Activated naive CD4-positive, alpha-beta T cell treated with anti-CD3 and anti-CD28 coated beads, Interleukin-2, amount 50 U/mL, for 72 hours (primary cell): ENCODE results near the gene UBTD1. TPM values are rescaled to one million over a fixed set of nuclear protein-coding genes. Genes with fewer than 3 reads are reported as not detected.

Source experiments
- ATAC-seq, 2 donors: fragments of 150-1000 bp; cut with Tn5 transposase; 2 replicates each; pipeline ENCODE4 v1.10.0; 2021; ENCODE audit warnings: mild to moderate bottlenecking in 2 of 2, moderate library complexity in 2 of 2
- DNase-seq, 2 donors: peaks; one replicate each; pipeline ENCODE4 v3.0.0; 2021 to 2022; ENCODE audit warnings: low spot score in 2 of 2
- H3K27ac Mint-ChIP-seq, 2 donors: one replicate each; pipeline ENCODE4 v1.8.0; 2022; ENCODE audit warnings: mild to moderate bottlenecking in 2 of 2, mixed read lengths in 2 of 2
- H3K36me3 Mint-ChIP-seq, 2 donors: one replicate each; pipeline ENCODE4 v1.8.0; 2022; ENCODE audit warnings: mixed read lengths in 2 of 2
- H3K9me3 Mint-ChIP-seq, 2 donors: one replicate each; pipeline ENCODE4 v1.8.0; 2022; ENCODE audit warnings: mixed read lengths in 2 of 2
- total RNA-seq, 2 donors: library from RNA; stranded (reverse); gene quantifications; one replicate each; pipeline ENCODE4 v1.2.3, GENCODE V29; 2022

UBTD1 gene
- total RNA-seq, 2 donors from 2014 or later = 1.9 to 3.5 TPM

GRCh38 chr10:97502916-97503315, 4.2 kb downstream of the UBTD1 start:
- H3K27ac Mint-ChIP-seq = no peak overlapping the region
- no peak for ATAC-seq
- H3K36me3 Mint-ChIP-seq = peaks cover 3 to 5% of the 10 kb centered on the region in 2 donors
- H3K9me3 Mint-ChIP-seq = no peaks in the 10 kb centered on the region
- DNase-seq = no peak

DNA sequence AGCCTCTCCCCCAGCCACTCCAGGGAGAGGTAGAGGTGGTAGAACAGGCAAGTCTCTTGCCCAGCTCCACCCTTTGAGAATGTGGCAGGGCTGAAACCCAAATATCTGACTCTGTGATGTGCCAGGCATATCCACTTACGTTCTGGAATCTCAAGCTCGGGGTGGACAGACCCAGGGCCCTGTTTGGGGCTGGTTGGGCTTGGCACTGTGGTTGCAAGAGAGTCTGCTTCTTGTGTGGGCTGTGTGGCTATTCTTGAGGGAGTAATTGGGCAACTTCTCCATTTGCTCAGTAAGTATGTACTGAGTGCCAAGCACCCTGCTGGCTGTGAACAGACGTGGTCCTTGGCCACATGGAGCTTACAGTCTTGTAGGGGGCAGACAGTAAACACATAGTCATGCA, 4.7 kb downstream of the UBTD1 start:
- no peaks in the 10 kb centered on the region for H3K9me3 Mint-ChIP-seq
- ATAC-seq = no peak
- H3K36me3 Mint-ChIP-seq = no peaks in the 10 kb centered on the region
- no peak for DNase-seq
- H3K27ac Mint-ChIP-seq = no peak overlapping the region

DNA sequence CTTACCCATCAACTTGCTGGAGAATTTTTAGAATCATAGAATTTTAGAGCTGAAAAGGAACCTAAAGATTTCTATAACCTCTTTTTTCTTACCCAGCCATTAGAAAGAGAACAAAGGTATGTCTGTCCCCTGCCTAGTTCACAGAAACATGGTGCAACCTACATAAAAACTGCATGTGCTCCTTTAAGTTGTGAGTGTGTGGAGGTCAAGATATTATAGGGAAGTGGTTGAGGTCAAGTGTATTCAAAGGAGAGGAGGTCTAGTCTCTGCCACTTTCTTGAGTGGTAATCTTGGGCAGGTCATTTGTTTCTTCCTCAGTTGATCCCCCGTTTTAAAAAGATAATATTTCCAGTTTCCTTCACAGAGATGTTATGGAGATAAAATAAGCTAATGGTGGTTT, 6.4 kb downstream of the UBTD1 start:
- Mint-ChIP-seq H3K27ac (no peak overlapping the region), H3K9me3 (no peaks in the 10 kb centered on the region), H3K36me3 (no peaks in the 10 kb centered on the region)
- DNase-seq (no peak), ATAC-seq (no peak)

- ATAC-seq = peak; percentile 72 to 85
- no peak overlapping the region for H3K27ac Mint-ChIP-seq
- DNase-seq = no peak
- H3K9me3 Mint-ChIP-seq = no peaks in the 10 kb centered on the region
- H3K36me3 Mint-ChIP-seq = no peaks in the 10 kb centered on the region
These were observed 7.7 kb downstream of the UBTD1 start for GRCh38 chr10:97506199-97506991.

DNA sequence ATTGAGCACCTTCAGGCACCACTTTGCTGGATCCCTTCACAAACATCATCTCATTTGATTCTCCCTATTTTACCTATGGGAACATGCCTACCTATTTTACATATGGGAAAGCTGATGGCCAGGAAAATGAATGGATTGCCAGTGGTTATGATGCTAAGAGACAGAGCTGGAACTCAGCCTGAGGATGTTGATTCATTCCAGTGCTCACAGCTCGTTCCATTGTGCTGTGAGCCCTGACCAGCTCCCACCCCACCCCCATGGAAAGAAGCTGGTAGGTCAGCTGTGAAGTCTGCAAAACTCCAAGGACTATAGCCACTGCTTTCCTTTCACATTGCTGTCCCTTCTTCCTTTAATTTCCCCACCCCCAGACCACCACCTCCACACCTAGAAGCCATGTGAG, 9.6 kb downstream of the UBTD1 start:
- DNase-seq (no peak), ATAC-seq (no peak)
- Mint-ChIP-seq H3K36me3 (no peaks in the 10 kb centered on the region), H3K27ac (no peak overlapping the region), H3K9me3 (no peaks in the 10 kb centered on the region)

- DNase-seq = no peak
- Mint-ChIP-seq H3K36me3 (no peaks in the 10 kb centered on the region), H3K27ac (no peak overlapping the region), H3K9me3 (no peaks in the 10 kb centered on the region)
- no peak for ATAC-seq
These were observed 10.5 kb downstream of the UBTD1 start for GRCh38 chr10:97509120-97509680.

DNA sequence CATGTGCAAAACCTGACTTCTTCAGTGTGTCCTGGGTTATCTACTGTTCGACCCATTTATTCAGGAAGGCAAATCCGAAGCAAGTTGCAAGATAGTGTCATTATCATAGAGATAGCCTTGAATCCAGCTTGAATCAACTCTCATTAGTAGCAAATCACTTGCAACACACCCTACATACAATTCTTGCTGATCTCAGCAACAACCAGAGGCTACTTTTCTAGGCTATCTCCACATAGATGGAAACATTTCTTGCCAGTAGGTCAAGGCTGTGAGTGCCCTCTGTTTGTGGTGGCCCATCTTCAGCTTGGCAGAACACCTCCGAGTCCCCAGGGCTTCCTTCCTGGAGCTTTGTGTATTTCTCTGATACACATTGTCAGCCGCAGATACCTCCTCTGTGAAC, 12.0 kb downstream of the UBTD1 start:
- no peak overlapping the region for H3K27ac Mint-ChIP-seq
- no peak for DNase-seq
- no peak for ATAC-seq
- H3K9me3 Mint-ChIP-seq = no peaks in the 10 kb centered on the region
- H3K36me3 Mint-ChIP-seq = no peaks in the 10 kb centered on the region

DNA sequence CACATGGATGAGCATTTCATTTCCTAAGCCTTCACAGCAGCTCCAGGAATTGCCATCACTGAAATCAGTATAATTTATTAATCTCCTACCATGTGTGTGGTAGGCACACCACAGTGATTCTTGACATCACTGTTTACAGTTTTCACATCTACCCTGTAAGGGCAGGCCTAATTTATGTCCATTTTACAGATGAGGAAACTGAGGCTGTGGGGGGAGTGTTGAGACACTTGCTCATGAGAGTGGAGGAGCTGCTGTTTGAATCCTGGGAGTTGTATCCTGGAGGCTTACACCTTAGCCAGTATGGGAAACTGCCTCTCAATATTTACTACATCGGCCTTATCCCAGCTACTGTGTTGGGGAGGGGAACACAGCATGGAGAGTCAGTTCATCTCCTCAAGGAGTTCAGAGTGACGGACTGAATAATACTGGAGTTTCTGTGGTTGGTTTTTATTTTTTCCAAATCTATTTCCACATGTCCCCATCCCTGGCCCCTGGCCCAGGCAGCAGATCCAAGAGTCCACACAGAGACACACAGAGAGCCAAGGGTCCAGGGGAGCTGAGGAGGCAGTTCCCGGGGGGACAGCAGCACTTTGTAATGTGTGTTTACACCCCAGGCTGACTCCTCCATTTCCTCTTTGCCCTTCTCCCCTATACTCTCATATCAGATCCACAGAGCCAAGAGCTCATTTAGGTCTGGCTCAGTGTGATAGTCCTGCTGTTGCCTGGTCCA, 13.2 kb downstream of the UBTD1 start:
- Mint-ChIP-seq H3K27ac (no peak overlapping the region), H3K9me3 (no peaks in the 10 kb centered on the region), H3K36me3 (no peaks in the 10 kb centered on the region)
- DNase-seq (no peak), ATAC-seq (no peak)

DNA sequence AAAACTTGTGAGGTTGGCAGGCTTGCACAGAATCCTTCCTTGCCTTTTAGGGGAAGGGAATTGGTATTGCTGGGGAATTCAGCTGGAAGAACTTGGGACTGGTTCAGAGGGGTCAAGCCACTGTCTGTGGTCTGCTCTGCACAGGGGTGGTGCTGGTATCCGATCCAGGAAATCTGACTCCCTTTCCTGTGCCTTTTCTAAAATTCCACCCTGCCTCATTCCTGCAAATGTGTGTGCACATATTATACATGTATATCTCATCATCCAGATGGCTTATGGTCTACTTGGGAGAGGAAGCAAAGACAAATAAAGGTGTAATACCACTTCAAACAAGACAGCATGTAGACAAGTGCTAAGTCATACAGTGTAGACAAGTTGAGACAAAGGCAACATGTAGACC, 14.3 kb downstream of the UBTD1 start:
- DNase-seq (no peak), ATAC-seq (no peak)
- Mint-ChIP-seq H3K36me3 (no peaks in the 10 kb centered on the region), H3K9me3 (no peaks in the 10 kb centered on the region), H3K27ac (no peak overlapping the region)

DNA sequence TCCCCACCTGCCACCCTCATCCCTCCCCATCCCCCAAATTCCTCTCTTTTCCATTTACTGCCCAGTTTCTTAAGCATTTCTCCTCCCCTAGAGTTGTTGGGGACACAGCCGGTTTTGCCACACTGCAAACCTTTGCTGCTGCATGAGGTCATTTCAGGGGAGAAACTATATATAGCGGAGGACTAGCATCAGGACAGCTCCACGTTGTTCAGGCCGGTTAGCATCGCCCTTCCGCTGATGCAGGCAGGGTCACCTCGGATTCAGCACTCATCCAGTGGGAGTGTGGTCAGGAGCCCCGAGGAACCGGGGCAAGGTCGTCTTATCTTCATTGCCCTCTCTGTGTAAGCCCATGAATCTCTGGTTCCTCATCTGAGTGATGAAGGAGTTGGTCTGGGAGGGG, 15.6 kb downstream of the UBTD1 start:
- ATAC-seq (no peak), DNase-seq (no peak)
- no peaks in the 10 kb centered on the region for H3K36me3 Mint-ChIP-seq
- no peaks in the 10 kb centered on the region for H3K9me3 Mint-ChIP-seq
- no peak overlapping the region for H3K27ac Mint-ChIP-seq

- no peak for ATAC-seq
- DNase-seq = no peak
- H3K36me3 Mint-ChIP-seq = no peaks in the 10 kb centered on the region
- no peak overlapping the region for H3K27ac Mint-ChIP-seq
- no peaks in the 10 kb centered on the region for H3K9me3 Mint-ChIP-seq
These were observed 16.7 kb downstream of the UBTD1 start for GRCh38 chr10:97515271-97515978.

DNA sequence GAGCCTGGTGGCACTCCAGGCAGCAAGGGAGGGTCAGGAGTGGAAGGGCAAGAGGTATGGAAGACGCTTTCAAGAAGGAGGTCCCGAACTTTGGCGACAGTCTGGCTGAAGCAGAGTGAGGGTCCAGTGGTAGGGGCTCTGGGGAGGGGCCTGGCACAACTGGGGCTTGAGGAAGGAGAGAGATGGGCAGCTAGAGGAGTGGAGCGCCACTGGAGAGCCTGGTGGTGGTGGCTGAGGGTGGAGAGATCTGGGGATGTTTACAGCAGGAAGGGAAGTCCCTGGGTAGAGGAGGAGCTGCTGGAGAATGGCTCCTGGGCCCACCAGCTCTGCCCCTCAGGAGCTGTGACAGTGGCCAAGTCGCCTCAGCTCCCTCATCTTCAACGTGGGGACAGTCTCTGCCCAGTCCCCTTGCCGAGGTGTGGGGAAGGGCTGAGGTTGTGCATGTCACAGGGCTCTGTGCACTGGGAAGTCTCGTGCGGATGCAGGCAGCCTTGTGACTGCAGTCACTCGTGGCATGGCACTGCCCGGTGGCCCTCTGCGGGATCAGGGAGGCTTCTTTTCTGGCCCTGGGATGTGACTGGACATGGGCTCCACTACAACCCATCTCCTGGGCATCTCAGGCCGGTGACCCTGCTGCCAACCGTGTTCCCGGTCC, 18.5 kb downstream of the UBTD1 start:
- Mint-ChIP-seq H3K9me3 (no peaks in the 10 kb centered on the region), H3K36me3 (no peaks in the 10 kb centered on the region), H3K27ac (peak overlapping the region in 1 of 2 donors; percentile 82)
- DNase-seq = no peak
- no peak for ATAC-seq

DNA sequence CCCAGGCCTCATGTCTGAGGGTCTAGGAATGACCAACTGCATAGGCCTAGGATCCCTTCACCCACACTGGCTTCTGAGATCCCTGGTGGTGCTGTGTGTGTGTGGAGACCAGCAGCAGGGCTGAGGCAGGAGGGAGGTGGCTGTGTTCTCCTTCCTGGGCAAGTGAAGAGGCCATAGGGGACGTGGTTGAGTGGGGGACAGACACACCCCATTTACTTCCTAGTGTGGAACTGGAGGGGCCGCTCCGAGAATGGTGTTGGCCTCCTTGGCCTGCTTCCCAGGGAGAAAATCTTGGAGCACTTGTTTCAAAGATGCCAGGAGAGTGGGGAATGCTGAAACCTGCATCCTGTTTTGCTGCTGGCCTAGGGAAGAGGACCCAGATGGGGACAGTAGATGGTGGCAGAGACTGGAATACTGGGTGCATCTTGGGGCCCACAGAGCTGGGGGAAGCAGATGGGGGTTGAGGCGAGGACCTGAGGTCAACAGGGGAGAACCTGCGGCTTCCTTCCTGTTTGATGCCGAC, 19.1 kb downstream of the UBTD1 start:
- DNase-seq = no peak
- H3K36me3 Mint-ChIP-seq = no peaks in the 10 kb centered on the region
- H3K27ac Mint-ChIP-seq = no peak overlapping the region
- H3K9me3 Mint-ChIP-seq = no peaks in the 10 kb centered on the region
- no peak for ATAC-seq

DNA sequence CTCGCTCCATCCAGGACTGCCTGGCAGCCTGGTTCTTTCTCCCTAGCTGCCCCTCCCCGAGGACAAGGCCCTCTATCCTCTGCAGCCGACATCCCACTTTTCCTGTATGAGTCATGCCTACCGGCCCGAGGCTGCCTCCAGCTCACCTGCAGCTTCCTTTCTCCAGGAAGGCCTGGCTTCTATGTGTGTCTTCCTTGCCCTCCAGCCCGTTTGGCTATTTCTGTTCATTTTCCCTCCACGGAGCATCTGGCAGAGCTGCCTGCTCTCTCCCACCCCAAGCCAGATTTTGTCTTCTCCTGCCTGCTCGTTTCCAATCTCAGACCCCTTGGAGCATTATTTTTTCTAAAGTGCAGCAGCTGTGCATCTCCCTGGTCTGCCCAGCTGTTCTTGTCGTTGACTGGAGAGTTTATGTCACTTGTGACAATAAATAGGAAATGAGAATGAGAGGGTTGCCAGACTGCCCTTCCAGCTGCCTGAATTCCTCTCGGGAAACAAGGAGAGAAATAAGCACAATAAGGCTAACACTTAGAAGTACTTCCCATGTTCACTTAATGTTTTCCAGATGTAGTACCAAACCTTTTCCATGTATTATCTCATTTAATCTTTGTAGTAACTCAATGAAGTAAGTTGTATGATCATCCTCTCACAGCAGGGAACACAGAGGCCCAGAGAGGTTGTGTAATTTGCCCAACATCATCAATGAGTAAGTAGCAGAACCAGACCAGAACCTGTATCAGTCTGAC, 19.7 kb downstream of the UBTD1 start:
- Mint-ChIP-seq H3K27ac (no peak overlapping the region), H3K9me3 (no peaks in the 10 kb centered on the region), H3K36me3 (no peaks in the 10 kb centered on the region)
- DNase-seq (no peak), ATAC-seq (no peak)

- no peaks in the 10 kb centered on the region for H3K36me3 Mint-ChIP-seq
- ATAC-seq (no peak), DNase-seq (no peak)
- H3K27ac Mint-ChIP-seq = no peak overlapping the region
- no peaks in the 10 kb centered on the region for H3K9me3 Mint-ChIP-seq
These were observed 20.6 kb downstream of the UBTD1 start for GRCh38 chr10:97519342-97519741.

DNA sequence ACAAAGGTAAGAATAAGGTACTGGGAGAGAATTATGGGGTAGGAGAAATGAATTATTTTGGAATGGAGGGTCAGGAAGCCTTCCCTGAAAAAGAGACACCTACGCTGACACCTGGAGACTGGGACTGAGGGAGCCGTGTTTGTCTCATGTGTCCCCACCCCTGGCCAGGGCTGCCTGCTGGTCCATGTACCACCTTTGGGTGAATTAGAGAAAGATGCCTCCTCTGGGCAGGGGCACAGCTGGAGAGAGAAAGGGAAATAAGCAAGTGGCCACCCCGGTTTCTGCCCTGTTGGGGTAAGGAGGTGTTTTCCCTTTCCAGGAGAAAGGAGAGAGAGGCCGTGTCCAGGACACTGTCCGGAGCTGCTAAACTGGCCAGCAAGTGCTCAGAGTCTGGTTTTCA, 21.8 kb downstream of the UBTD1 start:
- ATAC-seq = no peak
- no peaks in the 10 kb centered on the region for H3K36me3 Mint-ChIP-seq
- no peaks in the 10 kb centered on the region for H3K9me3 Mint-ChIP-seq
- no peak for DNase-seq
- no peak overlapping the region for H3K27ac Mint-ChIP-seq
